COLO829 (cell line): ENCODE data around the gene NTRK2.

Experiments
- DNase-seq: peaks from one replicate; pipeline ENCODE4 v3.0.0; 2012; ENCODE audit warnings: low spot score

The NTRK2 gene

DNA sequence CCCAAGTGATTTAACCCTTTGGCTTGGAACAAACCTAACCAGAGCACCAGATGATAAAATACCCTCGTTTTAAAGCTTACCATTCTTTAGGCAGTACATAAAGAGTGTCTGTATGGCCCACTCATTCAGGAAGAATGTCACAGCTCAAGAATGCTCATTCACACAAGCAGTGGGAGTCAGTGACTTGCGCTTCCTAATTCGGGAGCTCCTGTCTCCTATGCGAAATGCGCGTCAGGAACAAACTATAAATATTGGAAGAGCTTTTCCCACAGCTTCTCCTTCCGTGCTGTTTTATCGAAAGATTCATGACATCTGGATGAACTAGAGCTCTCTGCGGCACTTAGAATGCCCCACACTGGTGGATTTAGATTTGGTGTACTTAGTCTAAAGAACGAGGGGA is 66.6 kb downstream of the NTRK2 start:
- DNase-seq = peak; percentile 59

GRCh38 chr9:84736536-84736935 is 67.0 kb downstream of the NTRK2 start:
- peak; percentile 40 for DNase-seq

- no peak for DNase-seq
Observed at GRCh38 chr9:84738353-84738752, 68.8 kb downstream of the NTRK2 start.

- DNase-seq = no peak
Observed at GRCh38 chr9:84742261-84742660, 72.7 kb downstream of the NTRK2 start.

GRCh38 chr9:84744195-84744594 is 74.7 kb downstream of the NTRK2 start:
- no peak for DNase-seq

GRCh38 chr9:84744726-84745125 is 75.2 kb downstream of the NTRK2 start:
- no peak for DNase-seq

- no peak for DNase-seq
Observed at GRCh38 chr9:84748112-84748511, 78.6 kb downstream of the NTRK2 start.

GRCh38 chr9:84750152-84750865 is 80.8 kb downstream of the NTRK2 start:
- DNase-seq = no peak

DNA sequence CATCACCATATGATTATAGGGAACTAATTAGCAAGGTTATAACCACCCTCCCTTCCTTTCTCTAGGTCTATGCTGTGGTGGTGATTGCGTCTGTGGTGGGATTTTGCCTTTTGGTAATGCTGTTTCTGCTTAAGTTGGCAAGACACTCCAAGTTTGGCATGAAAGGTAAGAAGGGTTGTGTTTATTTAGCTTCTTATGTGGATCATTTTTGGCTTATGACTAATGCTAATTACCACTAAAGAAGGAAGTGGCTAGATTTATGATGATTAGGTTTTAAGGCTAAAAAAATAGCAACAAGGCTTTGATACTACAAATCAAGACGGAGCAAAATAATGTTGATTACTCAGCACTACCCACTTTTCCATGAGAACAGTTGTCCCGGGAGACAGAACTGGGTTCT is 82.4 kb downstream of the NTRK2 start:
- DNase-seq = no peak

DNA sequence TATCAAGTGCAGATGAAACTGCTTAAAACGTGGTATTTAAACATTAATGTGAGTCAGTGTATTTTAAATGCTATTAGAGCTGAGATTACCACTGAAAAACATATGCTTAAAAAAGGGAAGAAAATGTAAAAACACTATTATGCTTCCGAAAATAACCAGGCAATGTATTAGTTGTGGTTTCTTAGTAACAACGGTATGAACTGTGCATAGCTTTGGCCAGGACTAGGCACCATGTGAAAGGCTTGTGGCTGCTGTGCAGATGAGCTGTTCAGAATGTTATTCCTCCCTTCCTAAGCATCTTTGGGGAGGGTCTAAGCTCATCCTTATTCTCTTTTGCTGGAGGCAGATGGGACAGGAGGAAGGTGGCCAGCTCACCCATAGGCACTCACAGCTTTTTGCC is 84.9 kb downstream of the NTRK2 start:
- no peak for DNase-seq

- no peak for DNase-seq
Observed at GRCh38 chr9:84754881-84755280, 85.4 kb downstream of the NTRK2 start.

DNA sequence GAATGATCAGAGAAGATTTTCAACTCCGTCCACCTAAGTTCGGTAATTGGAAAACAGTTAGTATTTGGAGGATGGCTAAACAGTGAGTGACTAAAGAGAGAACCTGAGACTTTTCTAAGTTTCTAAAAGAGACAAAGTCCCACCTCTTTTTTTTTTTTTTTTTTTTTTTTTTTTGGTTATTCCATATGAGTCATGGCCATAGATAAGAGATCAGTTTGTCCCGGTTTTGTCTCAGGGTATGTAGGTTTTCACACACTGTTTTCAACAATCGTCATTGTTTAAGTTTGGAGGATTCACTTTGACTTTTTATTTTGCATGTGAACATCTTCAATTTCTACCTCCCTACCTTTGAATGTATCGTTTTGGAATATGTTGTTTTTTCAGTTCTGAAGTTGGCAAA is 85.9 kb downstream of the NTRK2 start:
- no peak for DNase-seq

DNA sequence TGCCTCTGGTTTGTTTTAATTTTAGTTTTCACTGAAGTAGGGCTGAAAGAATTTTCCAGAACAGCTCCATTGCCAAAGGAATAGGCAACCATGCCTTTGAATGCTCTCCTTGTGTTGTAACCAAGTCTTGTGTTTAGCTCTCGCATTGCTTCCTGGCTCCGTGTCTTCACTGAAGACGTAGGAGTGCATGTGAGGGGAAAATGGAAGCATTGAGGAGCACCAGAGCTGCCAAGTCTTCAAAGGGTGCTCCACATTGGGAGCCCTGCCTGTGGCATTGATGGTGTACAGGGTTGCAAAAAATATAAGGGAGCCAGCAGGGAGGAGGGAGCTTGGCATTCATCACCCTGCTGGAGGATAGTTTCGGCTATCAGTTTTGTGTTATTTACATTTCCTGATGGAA is 86.6 kb downstream of the NTRK2 start:
- no peak for DNase-seq

DNA sequence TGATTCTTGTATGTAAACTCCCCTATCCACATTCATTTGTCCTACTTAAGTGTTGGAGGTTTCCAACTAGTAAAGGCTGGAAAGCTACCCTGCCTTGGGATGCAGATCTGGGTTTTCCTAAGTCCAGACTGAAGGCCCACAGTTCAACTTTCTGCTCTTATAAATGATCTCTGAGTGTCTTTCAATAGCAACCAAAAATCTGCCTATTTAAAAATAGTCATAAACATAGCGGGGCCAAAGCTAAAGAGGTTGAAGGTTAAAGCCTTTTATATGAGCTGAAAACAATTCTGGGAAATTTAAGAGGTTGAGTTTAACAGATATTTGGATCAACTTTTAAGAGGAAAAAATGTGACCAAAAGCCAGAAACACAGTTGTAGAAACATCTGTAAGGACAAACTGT is 87.2 kb downstream of the NTRK2 start:
- no peak for DNase-seq

GRCh38 chr9:84758817-84759216 is 89.3 kb downstream of the NTRK2 start:
- no peak for DNase-seq

DNA sequence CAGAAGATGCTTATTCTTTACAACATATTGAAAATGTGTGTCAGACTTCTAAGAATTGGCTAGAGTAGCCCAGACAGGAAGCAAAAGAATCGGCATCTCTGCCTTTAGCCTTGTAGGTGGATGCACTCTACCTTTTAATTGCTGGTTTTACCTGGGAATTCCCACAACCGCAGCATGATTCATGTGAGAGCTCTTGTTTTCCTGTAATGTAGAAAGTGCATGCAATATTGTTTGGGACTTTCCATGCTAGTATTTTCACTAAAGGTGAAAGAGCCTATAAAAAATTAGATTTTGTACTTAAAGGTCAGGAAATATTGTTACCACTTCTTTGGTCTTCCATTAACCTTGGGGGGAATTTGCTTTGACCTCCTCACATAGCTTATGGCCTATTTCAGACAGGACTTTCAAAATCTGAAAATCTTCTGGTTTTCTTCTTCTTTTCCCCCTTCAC is 89.8 kb downstream of the NTRK2 start:
- DNase-seq = no peak

DNA sequence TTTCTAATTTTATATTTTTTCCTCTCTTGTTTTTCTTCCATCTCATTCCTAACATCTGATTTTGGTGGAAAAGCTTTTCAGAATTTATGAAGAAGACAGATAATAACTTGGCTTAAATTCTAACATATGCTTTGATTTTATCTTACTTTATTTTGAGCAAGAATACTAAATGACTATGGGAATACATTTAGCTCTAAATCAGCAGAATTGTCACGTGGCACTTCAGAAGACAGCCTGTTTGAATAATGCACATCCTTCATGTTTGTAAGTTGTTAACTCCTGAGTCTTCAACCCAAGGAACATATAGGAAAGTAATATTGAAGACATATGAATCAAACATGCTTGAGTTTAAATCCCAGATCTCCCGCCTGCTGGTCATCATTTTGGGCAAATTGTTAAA is 90.3 kb downstream of the NTRK2 start:
- DNase-seq = no peak

- DNase-seq = no peak
Observed at GRCh38 chr9:84761137-84761808, 91.7 kb downstream of the NTRK2 start.

DNA sequence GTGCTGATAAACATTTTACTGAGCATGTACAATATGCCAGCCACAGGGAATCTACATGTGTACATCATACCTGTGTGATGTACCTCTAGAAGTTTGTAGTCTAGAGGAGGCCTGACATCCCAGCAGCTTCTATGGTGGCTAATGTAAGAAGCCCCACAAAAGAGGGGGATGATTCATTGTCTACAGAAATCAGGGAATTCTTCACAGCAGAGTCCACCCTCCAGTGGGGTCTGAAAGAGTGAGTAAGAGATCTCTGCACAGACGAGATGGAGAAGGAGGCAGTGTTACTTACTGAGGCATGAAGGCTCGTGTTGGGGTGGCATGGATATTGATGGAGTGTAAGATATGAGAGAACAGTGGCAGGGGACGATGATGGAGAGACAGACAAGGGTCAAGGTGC is 103.0 kb downstream of the NTRK2 start:
- no peak for DNase-seq

GRCh38 chr9:84773022-84773421 is 103.5 kb downstream of the NTRK2 start:
- no peak for DNase-seq

DNA sequence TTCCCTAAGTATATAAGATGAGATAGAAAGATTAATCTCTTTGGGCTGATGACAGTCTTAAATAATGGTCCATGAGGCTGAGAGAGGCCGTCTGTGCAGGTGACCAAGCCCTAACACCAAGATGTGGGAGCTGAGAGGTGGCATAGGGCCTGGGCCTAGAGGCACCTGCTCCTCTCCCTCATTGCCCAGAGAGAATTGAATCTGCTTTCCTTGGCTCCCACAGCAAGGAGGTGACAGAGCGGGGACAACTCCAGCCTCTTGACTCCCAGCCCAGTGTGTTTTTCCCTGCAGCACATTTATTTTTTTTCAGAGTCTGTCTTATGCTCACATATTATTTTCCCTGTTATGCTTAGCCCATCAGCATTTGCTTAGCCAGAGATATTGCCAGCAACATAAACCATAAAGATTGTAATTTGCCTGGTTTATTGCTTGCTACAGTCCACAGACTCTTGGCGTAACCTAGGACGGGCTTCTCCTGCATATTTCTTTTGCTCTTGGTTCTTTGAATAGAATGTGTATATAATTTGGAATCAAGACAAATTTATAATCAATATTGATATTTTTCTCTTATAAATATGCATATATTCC is 105.6 kb downstream of the NTRK2 start:
- DNase-seq = no peak

DNA sequence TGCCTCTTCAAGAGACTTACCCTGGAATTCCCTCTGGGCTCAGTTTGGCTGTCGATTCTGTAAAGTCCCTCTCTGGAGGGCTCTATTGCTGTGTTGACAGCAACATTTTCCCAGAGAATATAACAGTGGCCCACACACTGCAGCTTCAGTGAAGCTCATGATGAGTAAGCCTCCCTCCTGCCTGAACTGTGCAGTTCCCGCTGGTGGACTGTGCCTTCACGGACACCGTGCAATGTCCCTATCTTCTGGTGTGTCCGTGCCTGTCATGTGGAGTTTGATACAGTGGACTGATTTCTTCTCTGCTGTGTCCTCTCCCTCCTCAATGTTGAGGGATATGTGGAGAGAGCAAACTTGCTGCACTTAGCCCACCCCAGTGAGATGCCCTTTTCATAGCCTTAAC is 109.0 kb downstream of the NTRK2 start:
- DNase-seq = no peak

GRCh38 chr9:84779883-84780282 is 110.4 kb downstream of the NTRK2 start:
- DNase-seq = no peak

DNA sequence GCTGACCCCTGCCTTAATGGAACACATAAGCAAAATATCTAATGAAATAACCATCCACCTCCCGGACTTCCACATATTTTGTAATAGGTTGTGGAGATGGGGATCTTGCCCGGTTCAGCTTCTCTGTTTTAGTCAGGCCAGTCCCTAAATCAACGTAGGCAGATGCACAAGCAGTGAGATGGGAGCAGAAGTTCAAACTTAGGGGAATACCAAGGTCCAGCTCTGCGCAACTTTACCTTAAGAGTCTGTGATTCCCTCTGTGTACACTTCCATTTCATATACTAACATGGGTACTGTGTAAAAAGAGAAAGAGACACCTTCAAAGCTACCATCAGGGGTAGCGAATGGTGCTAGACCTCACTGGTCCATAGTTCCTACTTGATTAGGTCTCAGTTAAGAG is 110.9 kb downstream of the NTRK2 start:
- no peak for DNase-seq
